HEK293T (cell line): ENCODE measurements around the gene PCAT6.

Experiments used
- ARNT ChIP-seq: fragments of 450-650 bp; IDR thresholded peaks from 2 replicates; pipeline ENCODE4 v1.6.1; 2017; ENCODE audit warnings: mild to moderate bottlenecking
- BHLHE40 ChIP-seq: fragments of 450-650 bp; IDR thresholded peaks from 2 replicates; pipeline ENCODE4 v1.6.1; 2016; ENCODE audit warnings: mild to moderate bottlenecking, moderate library complexity, borderline replicate concordance
- ELF4 ChIP-seq: fragments of 450-650 bp; IDR thresholded peaks from 2 replicates; pipeline ENCODE4 v1.6.1; 2017; ENCODE audit warnings: antibody characterized with exemption
- FOXA1 ChIP-seq: fragments of 450-650 bp; IDR thresholded peaks from 2 replicates; pipeline ENCODE4 v1.6.1; 2016; ENCODE audit warnings: mild to moderate bottlenecking
- FOXK2 ChIP-seq: fragments of 450-650 bp; IDR thresholded peaks from 2 replicates; pipeline ENCODE4 v1.6.1; 2016; ENCODE audit warnings: mild to moderate bottlenecking
- FOXM1 ChIP-seq: fragments of 450-650 bp; IDR thresholded peaks from 2 replicates; pipeline ENCODE4 v1.6.1; 2017; ENCODE audit warnings: mild to moderate bottlenecking, borderline replicate concordance
- HDGF ChIP-seq: fragments of 450-650 bp; IDR thresholded peaks from 2 replicates; pipeline ENCODE4 v1.6.1; 2017; ENCODE audit warnings: antibody characterized with exemption, borderline replicate concordance
- NFRKB ChIP-seq: fragments of 450-650 bp; IDR thresholded peaks from 2 replicates; pipeline ENCODE4 v1.6.1; 2016; ENCODE audit warnings: mild to moderate bottlenecking, moderate library complexity
- SP1 ChIP-seq: fragments of 450-650 bp; IDR thresholded peaks from 2 replicates; pipeline ENCODE4 v1.6.1; 2017
- SUZ12 ChIP-seq: fragments of 450-650 bp; IDR thresholded peaks from 2 replicates; pipeline ENCODE4 v1.6.1; 2016; ENCODE audit warnings: mild to moderate bottlenecking
- TARDBP ChIP-seq: fragments of 450-650 bp; IDR thresholded peaks from 2 replicates; pipeline ENCODE4 v1.6.1; 2016
- ZNF384 ChIP-seq: fragments of 450-650 bp; IDR thresholded peaks from 2 replicates; pipeline ENCODE4 v1.6.1; 2016
- TF ChIP-seq, protein P1 (sequence below): fragments of 450-650 bp; IDR thresholded peaks from 2 replicates; pipeline ENCODE4 v1.6.1; 2016

DNA sequence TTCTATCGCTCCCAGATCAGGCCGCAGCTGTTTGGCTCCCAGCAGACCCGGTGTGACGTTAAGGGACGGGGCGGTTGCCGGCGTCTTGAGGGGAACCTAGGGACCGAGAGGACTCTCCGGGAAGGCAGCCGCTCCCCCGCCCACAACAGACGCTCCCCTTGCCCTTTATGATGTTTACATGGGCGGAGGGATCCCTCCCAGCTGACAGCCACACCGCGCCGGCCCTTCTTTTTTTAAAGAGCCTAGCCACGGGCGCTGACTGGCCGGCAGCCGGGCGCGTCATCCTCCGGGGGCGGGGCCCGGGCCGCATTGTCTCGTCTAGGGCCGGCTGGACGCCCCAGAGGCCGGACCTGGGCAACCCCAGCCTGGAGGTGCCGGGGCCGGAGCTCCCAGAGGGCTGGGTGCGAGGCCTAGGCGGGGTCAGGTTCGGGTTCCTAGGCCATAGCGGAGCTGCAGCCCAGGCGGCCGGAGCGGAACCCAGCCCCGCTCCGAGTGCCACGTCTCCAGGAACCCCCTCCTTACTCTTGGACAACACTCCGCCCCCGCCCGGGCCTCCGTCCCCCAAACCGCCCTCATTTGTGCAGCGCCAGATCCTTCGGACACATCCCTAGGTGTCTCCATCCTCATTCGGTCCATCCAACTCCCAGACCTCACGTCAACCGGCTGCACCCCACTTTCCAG lies at the start of gene PCAT6:
- TF ChIP-seq TARDBP: no peak
- TF ChIP-seq BHLHE40: no peak
- no peak for TF ChIP-seq FOXM1
- TF ChIP-seq ARNT: no peak
- TF ChIP-seq SUZ12: no peak
- no peak for TF ChIP-seq SP1
- no peak for TF ChIP-seq ELF4
- no peak for TF ChIP-seq NFRKB
- TF ChIP-seq ZNF384: no peak
- TF ChIP-seq HDGF: no peak
- TF ChIP-seq FOXA1: no peak
- TF ChIP-seq FOXK2: peak; percentile 98
- TF ChIP-seq, protein P1, sequence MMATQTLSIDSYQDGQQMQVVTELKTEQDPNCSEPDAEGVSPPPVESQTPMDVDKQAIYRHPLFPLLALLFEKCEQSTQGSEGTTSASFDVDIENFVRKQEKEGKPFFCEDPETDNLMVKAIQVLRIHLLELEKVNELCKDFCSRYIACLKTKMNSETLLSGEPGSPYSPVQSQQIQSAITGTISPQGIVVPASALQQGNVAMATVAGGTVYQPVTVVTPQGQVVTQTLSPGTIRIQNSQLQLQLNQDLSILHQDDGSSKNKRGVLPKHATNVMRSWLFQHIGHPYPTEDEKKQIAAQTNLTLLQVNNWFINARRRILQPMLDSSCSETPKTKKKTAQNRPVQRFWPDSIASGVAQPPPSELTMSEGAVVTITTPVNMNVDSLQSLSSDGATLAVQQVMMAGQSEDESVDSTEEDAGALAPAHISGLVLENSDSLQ: peak; percentile 58; the same call in 1 of the 2 replicates
